Activated CD4-positive, CD25-positive, alpha-beta regulatory T cell (primary cell): ENCODE results near the gene RHBG.
"Not testable (repeated sequence)": the region's sequence is repeated elsewhere in the genome, so short reads cannot be mapped to it uniquely, and the experiment has no call there.

Experiments used
- DNase-seq, 4 experiments: peaks; one replicate each; lab custom pipeline; 2025; lab: John Stamatoyannopoulos, UW

RHBG gene, protein sequence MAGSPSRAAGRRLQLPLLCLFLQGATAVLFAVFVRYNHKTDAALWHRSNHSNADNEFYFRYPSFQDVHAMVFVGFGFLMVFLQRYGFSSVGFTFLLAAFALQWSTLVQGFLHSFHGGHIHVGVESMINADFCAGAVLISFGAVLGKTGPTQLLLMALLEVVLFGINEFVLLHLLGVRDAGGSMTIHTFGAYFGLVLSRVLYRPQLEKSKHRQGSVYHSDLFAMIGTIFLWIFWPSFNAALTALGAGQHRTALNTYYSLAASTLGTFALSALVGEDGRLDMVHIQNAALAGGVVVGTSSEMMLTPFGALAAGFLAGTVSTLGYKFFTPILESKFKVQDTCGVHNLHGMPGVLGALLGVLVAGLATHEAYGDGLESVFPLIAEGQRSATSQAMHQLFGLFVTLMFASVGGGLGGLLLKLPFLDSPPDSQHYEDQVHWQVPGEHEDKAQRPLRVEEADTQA

GRCh38 chr1:156368889-156369684 lies at the start of gene RHBG:
RHBG (plus strand) TSS chr1:156369211; CDS start chr1:156369250, 39 bp downstream.
- no peak for DNase-seq

DNA sequence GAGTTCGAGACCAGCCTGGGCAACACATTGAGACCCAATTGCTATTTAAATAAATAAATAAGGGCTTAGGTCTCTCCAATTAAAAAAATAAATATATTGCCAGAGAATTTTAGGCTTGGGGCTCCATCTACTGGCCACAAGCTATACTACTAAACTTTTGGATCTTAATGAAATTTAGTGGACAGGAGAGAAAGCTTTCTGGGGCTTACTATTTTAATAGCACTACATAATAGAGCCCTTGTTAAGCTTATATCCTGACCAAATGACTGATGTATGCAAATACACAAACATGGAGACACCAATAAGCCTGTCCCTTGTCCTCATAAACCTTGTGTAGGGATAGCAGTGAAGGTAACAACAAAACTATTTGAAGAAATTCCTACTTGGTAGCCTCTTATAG lies 49.3 kb upstream of the RHBG start:
- DNase-seq, result no peak

DNA sequence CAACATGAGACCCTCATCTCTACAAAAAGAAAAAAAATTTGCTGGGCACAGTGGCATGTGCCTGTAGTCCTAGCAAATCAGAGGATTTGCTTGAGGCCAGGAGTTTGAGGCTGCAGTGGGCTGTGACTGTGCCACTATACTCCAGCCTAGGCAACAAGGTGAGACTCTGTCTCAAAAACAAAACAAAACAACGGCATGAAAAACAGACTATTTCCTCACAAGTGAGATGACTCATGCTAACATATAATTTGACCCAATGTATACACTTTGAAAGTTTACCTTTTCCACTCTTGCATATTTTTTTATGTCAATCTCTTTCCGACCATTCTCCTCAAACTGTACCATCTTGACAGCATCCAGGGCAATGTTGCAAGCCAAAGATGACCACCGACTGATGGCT lies 48.5 kb upstream of the RHBG start:
- no peak for DNase-seq

- DNase-seq, result not testable (repeated sequence)
Measured at GRCh38 chr1:156323179-156323578, 45.8 kb upstream of the RHBG start.

GRCh38 chr1:156336242-156336641 lies 32.8 kb upstream of the RHBG start:
- no peak for DNase-seq

DNA sequence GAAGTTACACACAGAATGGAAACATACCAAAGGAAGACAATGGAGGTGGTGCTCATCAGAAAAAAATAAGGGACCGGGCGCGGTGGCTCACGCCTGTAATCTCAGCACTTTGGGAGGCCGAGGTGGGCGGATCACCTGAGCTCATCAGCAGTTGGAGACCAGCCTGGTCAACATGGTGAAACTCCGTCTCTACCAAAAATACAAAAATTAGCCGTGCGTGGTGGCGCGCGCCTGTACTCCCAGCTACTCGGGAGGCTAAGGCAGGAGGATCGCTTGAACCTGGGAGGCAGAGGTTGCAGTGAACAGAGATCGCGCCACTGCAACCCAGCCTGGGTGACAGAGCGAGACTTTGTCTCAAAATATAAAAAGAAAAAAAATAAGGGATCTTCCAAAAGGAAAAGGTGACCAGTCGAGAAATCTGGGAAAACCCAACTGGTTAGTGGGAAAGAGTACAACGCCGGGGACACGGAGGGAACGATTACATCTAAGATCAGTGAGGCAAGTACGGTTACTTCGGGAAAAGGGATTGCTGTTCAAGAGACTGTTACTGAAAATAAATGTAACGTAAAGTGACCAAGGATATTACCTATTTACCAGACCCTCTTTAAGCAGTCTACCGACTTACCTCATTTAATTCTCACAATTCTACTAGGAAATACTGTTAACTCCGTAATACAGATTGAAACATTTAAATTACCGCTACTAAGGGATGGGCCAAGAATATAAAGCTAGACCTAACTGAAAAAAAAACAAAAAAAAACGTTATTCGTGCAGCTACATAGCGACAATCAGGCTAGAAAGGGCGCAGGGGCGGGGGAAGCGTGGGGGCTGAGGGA lies 31.7 kb upstream of the RHBG start:
- DNase-seq, result no peak

DNA sequence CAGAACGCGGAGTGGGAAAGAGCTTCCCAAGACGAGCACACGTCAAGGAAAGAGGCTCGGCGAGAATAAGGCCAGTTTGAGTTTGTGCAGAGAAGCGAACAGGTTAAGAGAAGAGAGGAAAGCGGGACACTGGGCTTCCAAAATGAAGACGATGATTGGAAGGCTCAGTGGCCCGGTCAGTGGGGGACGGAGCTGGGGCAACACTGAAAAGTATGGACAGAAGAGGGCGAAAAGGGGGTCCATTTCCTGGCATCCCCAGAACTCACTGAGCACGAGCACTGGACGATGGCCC lies 31.2 kb upstream of the RHBG start:
- no peak for DNase-seq

DNA sequence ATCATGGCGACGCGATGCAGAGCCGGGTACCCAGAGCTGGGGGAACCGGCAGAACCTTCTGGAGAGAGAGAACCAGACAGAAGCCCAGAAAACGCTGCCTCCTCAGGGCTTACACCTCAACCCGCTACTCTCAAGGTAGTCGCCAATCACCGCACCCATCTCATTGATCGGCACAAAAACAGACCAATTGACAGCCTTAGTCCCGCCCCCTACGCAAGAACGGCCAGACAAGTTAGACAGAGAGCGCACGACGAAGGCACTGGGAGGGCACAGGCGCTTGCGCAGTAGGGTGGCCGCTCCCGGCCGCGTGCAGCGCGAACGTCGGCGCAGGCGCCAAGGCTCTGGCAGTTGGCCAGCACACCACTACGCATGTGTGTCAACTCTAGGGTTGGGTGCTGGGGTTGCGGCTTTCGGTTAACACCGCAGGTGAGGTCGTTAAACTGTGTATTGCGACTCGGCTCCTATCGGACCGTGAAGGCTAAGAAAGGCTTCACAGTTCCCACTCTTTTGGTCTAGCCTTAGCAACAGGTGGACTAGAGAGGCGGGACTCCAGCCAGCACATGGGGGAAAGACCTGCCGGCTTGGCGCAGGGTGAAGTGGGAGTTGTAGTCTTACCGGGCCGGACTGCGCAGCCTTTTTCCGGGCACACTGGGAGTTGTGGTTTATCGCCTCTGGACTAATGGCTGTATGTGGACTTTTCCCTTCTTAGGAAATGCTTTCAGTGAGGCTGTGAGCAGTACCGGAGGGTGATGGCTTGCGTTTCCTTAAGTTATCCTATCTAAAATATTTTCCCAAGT lies 30.6 kb upstream of the RHBG start, which contains the start of the genes CCT3 and TSACC:
Gene CCT3, minus strand, starts transcription at position 113 of the 797 bp plus-strand sequence. Its CDS starts 108 bp downstream, at position 5.
Gene TSACC, plus strand, starts transcription at position 347 of the 797 bp plus-strand sequence. CDS start 1,232 bp downstream, outside the sequence.
- DNase-seq, result peak; percentile 96 to 98 (median 98)

GRCh38 chr1:156342166-156342955 lies 26.6 kb upstream of the RHBG start:
- no peak for DNase-seq

GRCh38 chr1:156344409-156344808 lies 24.6 kb upstream of the RHBG start:
- no peak for DNase-seq

GRCh38 chr1:156346035-156346434 lies 23.0 kb upstream of the RHBG start:
- DNase-seq, result not testable (repeated sequence)

DNA sequence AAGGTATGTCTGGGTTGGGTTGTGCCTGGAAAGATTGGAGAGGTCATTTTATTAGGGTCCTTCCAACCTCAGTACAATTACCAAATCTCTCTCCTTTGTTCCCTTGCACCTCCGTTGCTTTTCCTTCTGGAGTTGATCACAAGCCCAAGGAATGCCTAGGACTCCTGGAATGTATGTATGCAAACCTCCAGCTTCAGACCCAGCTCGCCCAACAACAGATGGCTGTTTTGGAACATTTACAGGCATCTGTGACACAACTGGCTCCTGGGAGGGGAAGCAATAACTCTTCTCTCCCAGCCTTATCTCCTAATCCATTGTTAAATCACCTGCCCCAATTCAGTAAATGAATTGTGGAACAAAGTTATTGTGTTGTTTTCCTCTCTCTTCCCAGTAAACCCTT lies 22.4 kb upstream of the RHBG start:
- DNase-seq, result no peak

- no peak for DNase-seq
Measured at GRCh38 chr1:156347331-156347730, 21.7 kb upstream of the RHBG start.

GRCh38 chr1:156352481-156352880 lies 16.5 kb upstream of the RHBG start:
- not testable (repeated sequence) for DNase-seq

DNA sequence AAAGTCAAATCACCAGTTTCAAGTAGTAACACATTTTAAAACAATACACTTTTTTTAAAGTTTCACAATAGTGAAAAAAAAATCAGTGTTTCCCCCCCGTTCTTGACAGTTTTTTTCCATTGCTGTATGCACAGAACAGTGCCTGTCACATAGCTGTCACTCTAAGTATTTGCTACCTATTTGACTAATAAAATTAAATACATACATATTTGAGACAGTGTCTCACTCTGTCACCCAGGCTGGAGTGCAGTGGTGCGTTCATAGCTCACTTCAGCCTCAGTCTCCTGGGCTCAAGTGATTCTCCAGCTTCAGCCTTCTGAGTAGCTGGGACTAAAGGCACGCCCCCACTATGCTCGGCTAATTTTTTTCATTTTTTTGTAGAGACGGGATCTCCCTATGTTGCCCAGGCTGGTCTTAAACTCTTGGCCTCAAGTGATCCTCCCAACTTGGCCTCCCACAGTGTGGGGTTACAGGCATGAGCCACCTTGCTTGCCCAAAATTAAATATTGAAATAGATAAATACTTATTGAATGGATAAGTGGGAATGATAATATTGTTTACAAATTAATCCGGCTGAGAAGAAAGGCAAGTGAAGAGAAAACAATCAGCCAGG lies 12.6 kb upstream of the RHBG start:
- no peak for DNase-seq

DNA sequence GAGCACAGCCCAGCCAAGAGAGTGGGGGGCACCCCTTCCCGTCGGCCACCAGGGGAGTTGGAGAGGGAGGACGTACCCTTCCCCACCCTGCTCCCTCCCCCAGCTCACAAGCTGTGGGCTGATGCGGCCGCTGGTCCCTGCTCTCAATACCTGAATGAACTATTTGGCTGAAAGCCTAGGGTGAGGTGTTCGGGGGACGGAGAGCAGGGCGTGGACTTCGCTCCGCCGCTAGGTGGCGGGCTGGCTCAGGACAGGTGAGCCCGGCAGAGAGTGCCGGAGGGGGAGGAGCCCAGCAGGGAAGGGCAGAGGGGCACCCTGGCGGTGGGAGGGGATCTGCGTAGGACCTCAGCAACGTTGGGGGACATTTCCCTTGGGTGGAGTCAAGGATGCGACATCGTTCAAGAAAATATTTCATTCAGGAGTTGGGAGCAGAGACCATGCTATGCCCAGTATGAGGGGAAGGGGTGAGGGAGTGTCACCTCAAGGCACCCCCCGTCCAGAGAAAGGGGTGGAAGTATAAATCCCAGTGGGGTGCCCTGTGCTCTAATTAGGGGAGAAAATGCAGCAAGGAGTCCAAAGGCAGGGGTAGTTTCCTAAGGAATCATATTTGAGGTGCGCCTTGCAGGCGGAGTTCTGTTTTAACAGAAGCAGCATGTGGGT lies 12.0 kb upstream of the RHBG start:
- peak; percentile 18 to 51 (median 37) for DNase-seq

- no peak for DNase-seq
Measured at GRCh38 chr1:156357977-156358376, 11.0 kb upstream of the RHBG start.

GRCh38 chr1:156358641-156359040 lies 10.4 kb upstream of the RHBG start:
- no peak for DNase-seq

- DNase-seq, result no peak
Measured at GRCh38 chr1:156359249-156359648, 9.8 kb upstream of the RHBG start.
